Measurements from ENCODE around the gene WDR90.

DNA sequence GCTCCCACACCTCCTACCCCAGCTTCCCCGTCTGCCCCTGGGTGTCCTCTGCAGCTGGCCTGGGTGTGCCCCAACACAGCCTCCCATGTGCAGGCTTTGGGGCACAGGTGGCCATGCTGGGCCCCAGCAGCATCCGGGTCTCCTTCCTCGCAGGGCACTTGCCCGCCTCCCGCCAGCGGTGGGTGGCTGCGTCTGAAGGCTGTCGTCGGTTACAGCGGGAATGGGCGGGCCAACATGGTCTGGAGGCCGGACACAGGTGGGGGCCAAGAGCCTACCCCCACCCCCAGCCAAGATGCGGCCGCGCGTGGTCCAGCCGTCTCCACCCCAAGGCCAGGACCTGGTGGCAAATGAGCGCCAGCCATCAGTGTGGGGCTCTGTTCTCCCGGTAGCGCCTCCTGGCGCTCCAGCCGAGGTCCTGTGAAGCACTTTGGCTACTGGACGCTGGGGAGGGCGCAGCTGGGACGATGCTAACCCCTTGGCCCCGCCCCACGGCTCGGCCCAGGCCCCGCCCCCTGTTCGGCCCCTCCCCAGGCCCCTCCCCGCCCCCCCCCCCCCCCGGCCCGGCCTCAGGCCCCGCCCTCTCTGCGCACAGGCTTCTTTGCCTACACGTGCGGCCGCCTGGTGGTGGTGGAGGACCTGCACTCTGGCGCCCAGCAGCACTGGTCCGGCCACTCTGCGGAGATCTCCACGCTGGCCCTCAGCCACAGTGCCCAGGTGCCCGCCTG, 11.5 kb downstream of the WDR90 start:
- TF ChIP-seq, protein P1, sequence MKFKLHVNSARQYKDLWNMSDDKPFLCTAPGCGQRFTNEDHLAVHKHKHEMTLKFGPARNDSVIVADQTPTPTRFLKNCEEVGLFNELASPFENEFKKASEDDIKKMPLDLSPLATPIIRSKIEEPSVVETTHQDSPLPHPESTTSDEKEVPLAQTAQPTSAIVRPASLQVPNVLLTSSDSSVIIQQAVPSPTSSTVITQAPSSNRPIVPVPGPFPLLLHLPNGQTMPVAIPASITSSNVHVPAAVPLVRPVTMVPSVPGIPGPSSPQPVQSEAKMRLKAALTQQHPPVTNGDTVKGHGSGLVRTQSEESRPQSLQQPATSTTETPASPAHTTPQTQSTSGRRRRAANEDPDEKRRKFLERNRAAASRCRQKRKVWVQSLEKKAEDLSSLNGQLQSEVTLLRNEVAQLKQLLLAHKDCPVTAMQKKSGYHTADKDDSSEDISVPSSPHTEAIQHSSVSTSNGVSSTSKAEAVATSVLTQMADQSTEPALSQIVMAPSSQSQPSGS (tag by site-specific recombination; IDR thresholded peaks at IDR 0.05; ENCODE audit: low read depth), result no peak
- no peak for TF ChIP-seq ZNF501 (tag by site-specific recombination; IDR thresholded peaks at IDR 0.05)

Measured in HEK293 (cell line).